Upper lobe of left lung (tissue), 4 donors: ENCODE results near the gene MED13.

ENCODE experiments used
- CTCF ChIP-seq, 6 experiments: fragments of 450-650 bp in 4 of 6; fragments of 200-600 bp in 2 of 6; sonication (generic) in 2 of 6; IDR thresholded peaks; one replicate each; pipeline ENCODE4 v1.5.1; 2016 to 2019; ENCODE audit warnings: antibody characterized with exemption in 6 of 6
- EP300 ChIP-seq, 4 donors: sonication (generic); formaldehyde crosslinking; IDR thresholded peaks; one replicate each; pipeline ENCODE4 v1.5.1; 2017; ENCODE audit warnings: antibody characterized with exemption in 4 of 4, control low read depth in 2 of 4
- POLR2A ChIP-seq, 4 donors: fragments of 450-650 bp; IDR thresholded peaks; one replicate each; pipeline ENCODE4 v1.5.1; 2016 to 2017; ENCODE audit warnings: antibody characterized with exemption in 4 of 4, mild to moderate bottlenecking in 2 of 4
- POLR2AphosphoS5 ChIP-seq, 2 donors: sonication (generic); formaldehyde crosslinking; IDR thresholded peaks; one replicate each; pipeline ENCODE4 v1.5.1; 2017; ENCODE audit warnings: antibody characterized with exemption in 2 of 2

GRCh38 chr17:61942085-61942484 lies 123.0 kb downstream of the MED13 start:
- no peak for TF ChIP-seq CTCF (IDR thresholded peaks at IDR 0.05)
- no peak for TF ChIP-seq POLR2A (IDR thresholded peaks at IDR 0.05)
- TF ChIP-seq POLR2AphosphoS5 (IDR thresholded peaks at IDR 0.05): no peak
- no peak for TF ChIP-seq EP300 (IDR thresholded peaks at IDR 0.05)
